Tibial artery (tissue), 4 donors: ENCODE measurements around the gene VAMP1.
"Not testable (repeated sequence)": the region's sequence is repeated elsewhere in the genome, so short reads cannot be mapped to it uniquely, and the experiment has no call there.

ENCODE experiments used
- DNase-seq, 2 donors: peaks; one replicate each; pipeline ENCODE4 v3.0.0-alpha.2; 2019
- H3K27ac ChIP-seq, 2 donors: fragments of 200-600 bp; sonication (generic) in 1 of 2; 1 replicate in 1 of 2; 2 replicates in 1 of 2; pipeline ENCODE4 v1.5.1; 2018 to 2019; ENCODE audit warnings: mild to moderate bottlenecking in 1 of 2
- H3K27me3 ChIP-seq, 2 donors: fragments of 200-600 bp; sonication (generic) in 1 of 2; one replicate each; pipeline versions ENCODE4 v1.5.1 to v1.6.0; 2016 to 2019
- H3K36me3 ChIP-seq, 3 donors: fragments of 200-600 bp; sonication (generic) in 2 of 3; one replicate each; pipeline ENCODE4 v1.5.1; 2016 to 2019; ENCODE audit warnings: mild to moderate bottlenecking in 2 of 3
- H3K4me1 ChIP-seq, 4 donors: fragments of 200-600 bp; sonication (generic) in 2 of 4; 1 replicate in 3 of 4; 2 replicates in 1 of 4; pipeline ENCODE4 v1.5.1; 2016 to 2019
- H3K4me3 ChIP-seq, 2 donors: fragments of 200-600 bp; sonication (generic) in 1 of 2; 1 replicate in 1 of 2; 2 replicates in 1 of 2; pipeline ENCODE4 v1.5.1; 2018 to 2019; ENCODE audit warnings: mild to moderate bottlenecking in 2 of 2
- H3K9me3 ChIP-seq, 3 donors: fragments of 200-600 bp; sonication (generic) in 1 of 3; one replicate each; pipeline ENCODE4 v1.5.1; 2016 to 2019
- intact Hi-C: fragments of 100-400 bp; cut with DNase I; formaldehyde crosslinking; loops from one replicate; pipeline ENCODE4 v1.15.0; 2023; ENCODE audit warnings: low total_unique reads
- TF ChIP-seq, protein P1 (sequence below), 2 experiments: fragments of 200-600 bp in 1 of 2; fragments of 450-650 bp in 1 of 2; IDR thresholded peaks; one replicate each; pipeline ENCODE4 v1.5.1; 2017 to 2019; ENCODE audit warnings: antibody characterized with exemption in 2 of 2, mild to moderate bottlenecking in 1 of 2, moderate library complexity in 1 of 2

The VAMP1 gene, protein sequence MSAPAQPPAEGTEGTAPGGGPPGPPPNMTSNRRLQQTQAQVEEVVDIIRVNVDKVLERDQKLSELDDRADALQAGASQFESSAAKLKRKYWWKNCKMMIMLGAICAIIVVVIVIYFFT

DNA sequence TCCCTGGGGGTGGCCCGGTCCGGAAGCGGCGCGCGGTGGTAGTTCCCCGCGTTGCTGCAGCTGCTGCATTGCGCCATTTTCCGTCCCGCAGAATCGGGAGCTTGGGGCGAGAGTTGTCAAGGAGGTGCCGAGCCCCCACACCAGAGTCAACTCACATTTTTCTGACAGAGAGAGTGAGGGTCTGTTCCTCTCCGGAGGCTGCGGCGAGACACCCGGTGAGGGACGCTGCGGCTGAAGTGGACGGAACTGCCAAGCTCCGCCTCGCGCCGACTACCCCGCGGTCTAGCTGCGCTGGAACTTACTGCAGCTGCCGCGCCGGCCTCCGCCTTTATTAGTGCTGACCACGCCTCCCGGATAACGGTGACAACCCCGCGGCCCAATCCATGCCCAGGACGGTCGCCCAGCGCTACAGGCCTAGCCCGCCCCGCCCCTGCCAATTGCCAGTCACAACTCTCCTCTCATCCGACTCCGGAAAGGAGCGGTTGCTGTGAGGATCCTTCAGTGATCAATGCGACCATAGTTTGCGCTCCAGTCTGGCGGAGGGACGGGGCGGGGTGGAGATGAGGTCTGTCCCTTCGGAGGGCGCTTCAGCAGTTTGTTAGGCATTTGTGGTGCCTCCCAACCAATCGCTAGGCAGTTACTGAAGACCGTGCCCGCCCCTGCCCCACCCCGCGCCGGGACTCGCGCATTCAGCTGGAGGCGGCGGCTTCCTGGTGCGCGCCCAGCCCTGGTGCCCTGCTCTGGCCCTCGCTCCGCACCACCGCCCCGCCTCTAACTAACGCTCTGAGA is at the start of gene VAMP1:
Gene VAMP1, minus strand, starts transcription at position 303 of the 789 bp plus-strand sequence. Its CDS starts 146 bp downstream, at position 157.
- Histone ChIP-seq H3K4me3 (peak within 1 kb of the TSS; percentile 75 to 88), H3K27me3 (no peaks in the 10 kb centered on the region), H3K4me1 (peaks cover 0 to 30% (median 20%) of the 10 kb centered on the region in 4 donors), H3K9me3 (no peaks in the 10 kb centered on the region), H3K36me3 (peaks cover 0 to 6% (median 2%) of the 10 kb centered on the region in 3 donors), H3K27ac (peak within 1 kb of the TSS; percentile 78 to 88)
- intact Hi-C loops: loop anchor here (10.0 kb wide), 1 partner anchor 54 kb away; no protein-coding TSS in a partner anchor
- peak; percentile 99 for DNase-seq
- TF ChIP-seq, protein P1, sequence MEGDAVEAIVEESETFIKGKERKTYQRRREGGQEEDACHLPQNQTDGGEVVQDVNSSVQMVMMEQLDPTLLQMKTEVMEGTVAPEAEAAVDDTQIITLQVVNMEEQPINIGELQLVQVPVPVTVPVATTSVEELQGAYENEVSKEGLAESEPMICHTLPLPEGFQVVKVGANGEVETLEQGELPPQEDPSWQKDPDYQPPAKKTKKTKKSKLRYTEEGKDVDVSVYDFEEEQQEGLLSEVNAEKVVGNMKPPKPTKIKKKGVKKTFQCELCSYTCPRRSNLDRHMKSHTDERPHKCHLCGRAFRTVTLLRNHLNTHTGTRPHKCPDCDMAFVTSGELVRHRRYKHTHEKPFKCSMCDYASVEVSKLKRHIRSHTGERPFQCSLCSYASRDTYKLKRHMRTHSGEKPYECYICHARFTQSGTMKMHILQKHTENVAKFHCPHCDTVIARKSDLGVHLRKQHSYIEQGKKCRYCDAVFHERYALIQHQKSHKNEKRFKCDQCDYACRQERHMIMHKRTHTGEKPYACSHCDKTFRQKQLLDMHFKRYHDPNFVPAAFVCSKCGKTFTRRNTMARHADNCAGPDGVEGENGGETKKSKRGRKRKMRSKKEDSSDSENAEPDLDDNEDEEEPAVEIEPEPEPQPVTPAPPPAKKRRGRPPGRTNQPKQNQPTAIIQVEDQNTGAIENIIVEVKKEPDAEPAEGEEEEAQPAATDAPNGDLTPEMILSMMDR (IDR thresholded peaks at IDR 0.05): peak; percentile 6 to 35

DNA sequence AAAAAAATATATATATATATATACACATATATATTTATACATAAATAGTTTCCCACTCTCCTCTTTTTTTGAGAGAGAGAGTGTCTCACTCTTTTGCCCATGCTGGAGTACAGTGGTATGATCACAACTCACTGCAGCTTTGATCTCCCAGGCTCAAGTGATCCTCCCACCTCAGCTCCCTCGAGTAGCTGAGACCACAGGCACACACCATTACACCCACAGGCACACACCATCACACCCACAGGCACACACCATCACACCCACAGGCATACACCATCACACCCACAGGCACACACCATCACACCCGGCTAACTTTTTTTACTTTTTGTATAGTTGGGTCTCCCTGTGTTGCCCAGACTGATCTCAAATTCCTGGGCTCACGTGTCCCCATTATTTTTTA is 49.7 kb upstream of the VAMP1 start:
- H3K27ac ChIP-seq: no peak overlapping the region
- H3K9me3 ChIP-seq: no peaks in the 10 kb centered on the region
- peaks cover 77 to 96% (median 92%) of the 10 kb centered on the region in 3 donors for H3K36me3 ChIP-seq
- TF ChIP-seq, protein P1 (IDR thresholded peaks at IDR 0.05): no peak
- no peak overlapping the region for H3K4me3 ChIP-seq
- no peak for DNase-seq
- intact Hi-C loops: loop anchor here (10.0 kb wide), 1 partner anchor 45 kb away; the partner anchor contains the start of gene VAMP1
- no peaks in the 10 kb centered on the region for H3K27me3 ChIP-seq
- no peaks in the 10 kb centered on the region for H3K4me1 ChIP-seq

DNA sequence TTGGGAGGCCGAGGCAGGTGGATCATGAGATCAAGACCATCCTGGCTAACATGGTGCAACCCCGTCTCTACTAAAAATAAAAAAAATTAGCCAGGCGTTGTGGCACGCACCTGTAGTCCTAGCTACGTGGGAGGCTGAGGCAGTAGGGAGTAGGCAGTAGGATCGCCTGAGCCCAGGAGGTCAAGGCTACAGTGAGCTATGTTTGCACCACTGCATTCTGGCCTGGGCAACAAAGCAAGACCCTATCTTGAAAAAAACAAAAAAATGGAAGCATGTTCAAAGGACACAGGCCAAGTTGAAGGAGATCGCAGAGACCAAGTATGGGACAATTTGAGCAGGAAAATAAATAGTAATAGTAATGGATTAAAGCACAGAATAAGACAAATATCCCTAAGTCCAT is 37.6 kb upstream of the VAMP1 start:
- peaks cover 29 to 58% (median 31%) of the 10 kb centered on the region in 3 donors for H3K36me3 ChIP-seq
- TF ChIP-seq, protein P1 (IDR thresholded peaks at IDR 0.05): no peak
- H3K9me3 ChIP-seq: no peaks in the 10 kb centered on the region
- DNase-seq: no peak
- H3K27me3 ChIP-seq: no peaks in the 10 kb centered on the region
- intact Hi-C loops: no loop called here
- H3K27ac ChIP-seq: peak overlapping the region; percentile 56 to 70
- no peak overlapping the region for H3K4me3 ChIP-seq
- peaks cover 0 to 17% (median 5%) of the 10 kb centered on the region in 4 donors for H3K4me1 ChIP-seq

DNA sequence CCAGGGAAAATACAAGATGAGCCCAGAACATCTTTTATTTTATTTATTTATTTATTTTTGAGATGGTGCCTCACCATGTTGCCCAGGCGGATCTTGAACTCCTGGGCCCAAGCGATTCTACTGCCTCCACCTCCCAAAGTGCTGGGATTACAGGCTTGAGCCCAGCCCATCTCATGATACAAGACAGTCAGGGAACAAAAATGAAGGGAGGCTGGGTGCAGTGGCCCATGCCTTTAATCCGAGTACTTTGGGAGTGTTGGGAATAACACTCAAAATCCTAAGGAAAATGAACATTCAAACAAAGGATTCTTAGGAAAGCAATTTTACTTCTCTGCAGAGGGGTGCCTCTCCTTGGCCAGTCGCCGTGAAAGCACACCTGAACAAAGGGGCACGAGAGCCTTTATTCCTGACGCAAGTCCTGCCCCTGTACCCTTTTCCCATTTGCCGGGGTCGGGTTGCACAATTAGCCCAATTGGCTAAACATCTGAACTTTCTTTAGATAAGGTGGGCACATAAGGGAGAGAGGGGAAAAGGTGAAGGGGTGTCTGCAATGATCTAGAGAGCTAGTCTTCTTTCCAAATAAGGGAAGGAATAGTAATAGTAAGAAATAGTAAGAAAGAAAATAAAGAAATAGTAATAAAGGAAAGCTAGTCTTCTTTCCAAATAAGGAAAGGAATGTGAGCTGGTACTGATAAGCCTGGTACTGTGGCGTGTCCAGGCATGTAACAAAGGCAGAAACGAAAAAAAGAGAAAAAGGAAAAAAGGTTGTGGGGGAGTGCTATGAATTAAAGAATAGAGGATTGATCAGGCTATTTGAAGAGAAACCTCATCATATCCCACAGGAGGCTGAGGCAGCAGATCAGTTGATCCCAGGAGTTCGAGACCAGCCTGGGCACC is 36.9 kb upstream of the VAMP1 start:
- H3K27me3 ChIP-seq: no peaks in the 10 kb centered on the region
- DNase-seq: no peak
- no peak overlapping the region for H3K4me3 ChIP-seq
- H3K9me3 ChIP-seq: no peaks in the 10 kb centered on the region
- H3K4me1 ChIP-seq: peaks cover 0 to 17% (median 5%) of the 10 kb centered on the region in 4 donors
- peak overlapping the region; percentile 56 to 70 for H3K27ac ChIP-seq
- TF ChIP-seq, protein P1 (IDR thresholded peaks at IDR 0.05): no peak
- intact Hi-C loops: no loop called here
- H3K36me3 ChIP-seq: peaks cover 24 to 51% (median 26%) of the 10 kb centered on the region in 3 donors

DNA sequence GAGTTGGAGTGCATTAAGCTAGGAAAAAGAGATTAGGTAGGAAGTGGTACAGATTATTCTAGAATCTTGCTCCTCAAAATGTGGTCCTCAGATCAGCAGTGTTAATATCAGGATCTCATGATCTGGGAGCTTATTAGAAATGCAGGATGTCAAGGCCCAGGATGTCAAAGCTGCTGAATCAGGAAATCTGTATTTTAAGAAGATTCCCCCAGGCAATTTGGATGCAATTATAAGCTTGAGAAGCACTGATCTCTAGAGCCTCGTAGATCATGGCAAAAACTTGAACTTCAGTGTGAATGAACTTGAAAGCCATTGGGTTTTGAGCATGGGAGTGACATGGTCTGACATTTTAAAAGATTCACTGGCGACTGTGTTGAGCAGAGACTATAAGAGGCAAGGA is 30.0 kb upstream of the VAMP1 start:
- Histone ChIP-seq H3K9me3 (no peaks in the 10 kb centered on the region), H3K4me1 (peaks cover 0 to 2% (median 2%) of the 10 kb centered on the region in 4 donors), H3K4me3 (no peak overlapping the region), H3K27me3 (no peaks in the 10 kb centered on the region), H3K27ac (no peak overlapping the region), H3K36me3 (peaks cover 8 to 54% (median 26%) of the 10 kb centered on the region in 3 donors)
- no peak for DNase-seq
- intact Hi-C loops: no loop called here
- TF ChIP-seq, protein P1 (IDR thresholded peaks at IDR 0.05): no peak

DNA sequence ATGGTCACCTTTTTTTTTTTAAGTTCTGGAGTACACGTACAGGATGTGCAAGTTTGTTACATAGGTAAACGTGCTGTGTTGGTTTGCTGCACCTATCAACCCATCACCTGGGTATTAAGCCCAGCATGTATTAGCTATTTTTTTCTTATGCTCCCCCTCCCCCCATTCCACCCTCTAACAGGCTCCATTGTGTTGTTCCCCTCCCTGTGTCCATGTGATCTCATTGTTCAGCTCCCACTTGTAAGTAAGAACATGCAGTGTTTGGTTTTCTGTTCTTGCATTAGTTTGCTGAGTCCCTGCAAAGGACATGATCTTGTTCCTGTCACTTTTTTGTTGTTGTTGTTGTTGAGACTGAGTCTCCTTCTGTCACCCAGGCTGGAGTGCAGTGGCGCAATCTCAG is 26.8 kb upstream of the VAMP1 start:
- H3K27me3 ChIP-seq: not testable (repeated sequence)

More for the DNA sequence above, 26.8 kb upstream of the VAMP1 start:
- H3K27ac ChIP-seq, H3K4me3 ChIP-seq, intact Hi-C loops, H3K9me3 ChIP-seq, DNase-seq: not testable (repeated sequence)
- Histone ChIP-seq H3K4me1 (peaks cover 0 to 22% (median 19%) of the 10 kb centered on the region in 4 donors), H3K36me3 (peaks cover 9 to 41% (median 26%) of the 10 kb centered on the region in 3 donors)
